AG04450 (cell line): ENCODE results near the gene IFNAR2. TPM values are rescaled to one million over a fixed set of nuclear protein-coding genes. Genes with fewer than 3 reads are reported as not detected.
"Not testable (repeated sequence)": the region's sequence is repeated elsewhere in the genome, so short reads cannot be mapped to it uniquely, and the experiment has no call there.

ENCODE experiments used
- CTCF ChIA-PET: fragments of 300-600, 350-600 bp; formaldehyde crosslinking; extraction: SDS; loops from one replicate; lab custom pipeline; 2022; ENCODE audit warnings: antibody characterized with exemption, inconsistent platforms; lab: Charles Lee
- POLR2A ChIA-PET: fragments of 350-600 bp; formaldehyde crosslinking; extraction: SDS; loops from one replicate; lab custom pipeline; 2021; ENCODE audit warnings: antibody characterized with exemption, inconsistent platforms; lab: Yijun Ruan, JAX
- DNase-seq: peaks from one replicate; pipeline ENCODE4 v3.0.0-alpha.2; 2011; ENCODE audit warnings: low read depth, low spot score
- H3K27ac ChIP-seq: one replicate; pipeline ENCODE4 v1.5.1; 2012; ENCODE audit warnings: low read depth, low read length, control low read depth
- H3K27me3 ChIP-seq: one replicate; pipeline ENCODE4 v1.6.0; 2012; ENCODE audit warnings: low read length; ENCODE audit not compliant: control insufficient read depth, insufficient read depth
- H3K4me3 ChIP-seq: 2 replicates; pipeline ENCODE4 v1.5.1; 2011; ENCODE audit warnings: mild to moderate bottlenecking, low read depth, low read length, control low read depth
- H3K9me3 ChIP-seq: 2 replicates; pipeline ENCODE4 v1.5.1; 2012; ENCODE audit warnings: low read length; ENCODE audit not compliant: control insufficient read depth, insufficient read depth
- CTCF ChIP-seq: IDR thresholded peaks from 2 replicates; pipeline ENCODE4 v1.5.1; 2011; ENCODE audit warnings: low read depth, low read length, control low read depth, inconsistent platforms
- polyA plus RNA-seq: library from polyadenylated mRNA; depleted of rRNA; stranded (reverse); fragments of >200 nt; gene quantifications from 2 replicates; pipeline ENCODE4 v1.2.3, GENCODE V29; 2011

IFNAR2 gene
- polyA plus RNA-seq, 1 experiment, result 30.8 TPM

GRCh38 chr21:33251119-33251518 is 21.4 kb downstream of the IFNAR2 start:
- ChIA-PET CTCF (interaction anchor here (0.8 kb wide), 1 partner anchor 109 kb away, joined by 5 read pairs; no protein-coding TSS in a partner anchor), POLR2A (interaction anchor here (0.5 kb wide), 1 partner anchor 11 kb away, joined by 7 read pairs; no protein-coding TSS in a partner anchor)
- Histone ChIP-seq H3K9me3 (no peaks in the 10 kb centered on the region), H3K27ac (no peak overlapping the region), H3K4me3 (no peak overlapping the region), H3K27me3 (no peaks in the 10 kb centered on the region)
- TF ChIP-seq CTCF, result no peak
- DNase-seq, result no peak

- H3K27ac ChIP-seq, H3K4me3 ChIP-seq, H3K27me3 ChIP-seq, POLR2A ChIA-PET, H3K9me3 ChIP-seq, DNase-seq, CTCF ChIA-PET: not testable (repeated sequence)
Observed at GRCh38 chr21:33253382-33253781, 23.6 kb downstream of the IFNAR2 start.

GRCh38 chr21:33254766-33255165 is 25.0 kb downstream of the IFNAR2 start:
- Histone ChIP-seq H3K27ac (no peak overlapping the region), H3K9me3 (peaks cover 3% of the 10 kb centered on the region), H3K27me3 (no peaks in the 10 kb centered on the region), H3K4me3 (no peak overlapping the region)
- no peak for DNase-seq
- TF ChIP-seq CTCF, result no peak
- CTCF ChIA-PET, result no interaction called here
- POLR2A ChIA-PET, result no interaction called here

GRCh38 chr21:33255404-33255803 is 25.7 kb downstream of the IFNAR2 start:
- CTCF ChIA-PET, result no interaction called here
- H3K9me3 ChIP-seq, result peaks cover 3% of the 10 kb centered on the region
- no peak overlapping the region for H3K27ac ChIP-seq
- DNase-seq, result no peak
- no peak overlapping the region for H3K4me3 ChIP-seq
- no peak for TF ChIP-seq CTCF
- H3K27me3 ChIP-seq, result no peaks in the 10 kb centered on the region
- POLR2A ChIA-PET, result no interaction called here

- no peak for DNase-seq
- CTCF ChIA-PET, result no interaction called here
- Histone ChIP-seq H3K27me3 (no peaks in the 10 kb centered on the region), H3K4me3 (no peak overlapping the region), H3K9me3 (peaks cover 3% of the 10 kb centered on the region), H3K27ac (no peak overlapping the region)
- POLR2A ChIA-PET, result no interaction called here
- TF ChIP-seq CTCF, result no peak
Observed at GRCh38 chr21:33256019-33256418, 26.3 kb downstream of the IFNAR2 start.
